Endothelial cell (in vitro differentiated cells): ENCODE data around the gene ZIC5. TPM values are rescaled to one million over a fixed set of nuclear protein-coding genes. Genes with fewer than 3 reads are reported as not detected.

ENCODE experiments used
- DNase-seq: peaks from one replicate; pipeline ENCODE4 v3.0.0; 2021; ENCODE audit warnings: low spot score
- H3K27ac Mint-ChIP-seq: one replicate; pipeline ENCODE4 v1.8.0; 2021; ENCODE audit warnings: mixed read lengths, inconsistent platforms; ENCODE audit not compliant: unreplicated experiment
- H3K27me3 Mint-ChIP-seq: one replicate; pipeline ENCODE4 v1.8.0; 2021; ENCODE audit warnings: mild to moderate bottlenecking, moderate library complexity, mixed read lengths, inconsistent platforms; ENCODE audit not compliant: unreplicated experiment
- H3K36me3 Mint-ChIP-seq: one replicate; pipeline ENCODE4 v1.8.0; 2021; ENCODE audit warnings: mild to moderate bottlenecking, low read depth, mixed read lengths, inconsistent platforms; ENCODE audit not compliant: unreplicated experiment
- H3K4me1 Mint-ChIP-seq: one replicate; pipeline ENCODE4 v1.8.0; 2021; ENCODE audit warnings: mild to moderate bottlenecking, mixed read lengths, inconsistent platforms; ENCODE audit not compliant: unreplicated experiment
- H3K4me3 Mint-ChIP-seq: one replicate; pipeline ENCODE4 v1.8.0; 2021; ENCODE audit warnings: mild to moderate bottlenecking, mixed read lengths, inconsistent platforms; ENCODE audit not compliant: unreplicated experiment
- H3K9me3 Mint-ChIP-seq: one replicate; pipeline ENCODE4 v1.8.0; 2021; ENCODE audit warnings: mixed read lengths, inconsistent platforms; ENCODE audit not compliant: unreplicated experiment
- total RNA-seq: library from RNA; stranded (reverse); fragmentation: NEBNext Ultra II Directional; extraction: Animal tissue kit (Norgen Biotek cat#: 25700); gene quantifications from one replicate; pipeline ENCODE4 v1.2.1, GENCODE V29; 2021; ENCODE audit not compliant: unreplicated experiment
- TF ChIP-seq, protein P1 (sequence below): fragments of 200-600 bp; sonication (generic); IDR thresholded peaks from one replicate; pipeline ENCODE4 v1.5.0; 2021; ENCODE audit warnings: antibody characterized with exemption; ENCODE audit not compliant: unreplicated experiment

The ZIC5 gene
- total RNA-seq, 1 donor from 2014 or later: 0.10 TPM

DNA sequence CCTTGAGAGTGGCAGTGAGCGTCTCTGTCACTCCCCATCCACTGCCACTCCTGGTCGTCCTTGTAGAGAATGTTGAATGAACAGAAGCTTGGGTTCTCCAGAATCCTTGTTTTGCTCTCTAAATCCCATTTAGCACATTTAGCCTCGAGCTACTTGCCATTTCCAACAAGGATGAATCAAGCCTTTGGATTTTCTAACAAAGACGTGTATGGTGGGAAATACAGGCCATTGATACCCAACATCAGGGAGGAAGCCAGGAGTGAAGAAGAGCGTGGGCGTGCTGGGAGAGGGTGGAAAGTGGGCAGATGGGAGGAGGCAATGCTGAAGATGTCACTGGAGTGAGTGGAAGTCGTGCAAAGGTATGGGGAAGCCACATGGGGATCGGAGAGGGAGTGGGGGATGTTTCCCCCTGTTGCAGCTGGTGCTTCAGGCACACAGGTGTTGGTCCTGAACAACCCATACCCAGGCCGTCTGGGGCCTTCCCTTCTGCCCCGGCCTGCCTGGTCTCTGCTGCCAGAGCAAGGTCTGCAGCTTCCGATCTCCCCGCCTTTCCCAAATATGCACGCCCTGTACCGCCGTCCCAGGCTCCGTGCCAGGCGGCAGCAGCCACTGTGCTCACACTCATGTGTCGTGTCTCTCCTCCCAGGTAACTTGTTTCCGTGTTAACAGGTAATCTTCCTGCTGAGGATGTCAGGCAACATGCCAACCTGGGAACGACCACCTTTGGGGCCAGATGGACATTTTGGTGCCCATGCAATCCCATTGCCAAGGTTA is 48.7 kb downstream of the ZIC5 start:
- H3K27ac Mint-ChIP-seq: no peak overlapping the region
- no peaks in the 10 kb centered on the region for H3K9me3 Mint-ChIP-seq
- no peaks in the 10 kb centered on the region for H3K27me3 Mint-ChIP-seq
- peaks cover 5% of the 10 kb centered on the region for H3K4me1 Mint-ChIP-seq
- TF ChIP-seq, protein P1, sequence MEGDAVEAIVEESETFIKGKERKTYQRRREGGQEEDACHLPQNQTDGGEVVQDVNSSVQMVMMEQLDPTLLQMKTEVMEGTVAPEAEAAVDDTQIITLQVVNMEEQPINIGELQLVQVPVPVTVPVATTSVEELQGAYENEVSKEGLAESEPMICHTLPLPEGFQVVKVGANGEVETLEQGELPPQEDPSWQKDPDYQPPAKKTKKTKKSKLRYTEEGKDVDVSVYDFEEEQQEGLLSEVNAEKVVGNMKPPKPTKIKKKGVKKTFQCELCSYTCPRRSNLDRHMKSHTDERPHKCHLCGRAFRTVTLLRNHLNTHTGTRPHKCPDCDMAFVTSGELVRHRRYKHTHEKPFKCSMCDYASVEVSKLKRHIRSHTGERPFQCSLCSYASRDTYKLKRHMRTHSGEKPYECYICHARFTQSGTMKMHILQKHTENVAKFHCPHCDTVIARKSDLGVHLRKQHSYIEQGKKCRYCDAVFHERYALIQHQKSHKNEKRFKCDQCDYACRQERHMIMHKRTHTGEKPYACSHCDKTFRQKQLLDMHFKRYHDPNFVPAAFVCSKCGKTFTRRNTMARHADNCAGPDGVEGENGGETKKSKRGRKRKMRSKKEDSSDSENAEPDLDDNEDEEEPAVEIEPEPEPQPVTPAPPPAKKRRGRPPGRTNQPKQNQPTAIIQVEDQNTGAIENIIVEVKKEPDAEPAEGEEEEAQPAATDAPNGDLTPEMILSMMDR: no peak
- no peak overlapping the region for H3K4me3 Mint-ChIP-seq
- DNase-seq: no peak
- H3K36me3 Mint-ChIP-seq: no peaks in the 10 kb centered on the region

DNA sequence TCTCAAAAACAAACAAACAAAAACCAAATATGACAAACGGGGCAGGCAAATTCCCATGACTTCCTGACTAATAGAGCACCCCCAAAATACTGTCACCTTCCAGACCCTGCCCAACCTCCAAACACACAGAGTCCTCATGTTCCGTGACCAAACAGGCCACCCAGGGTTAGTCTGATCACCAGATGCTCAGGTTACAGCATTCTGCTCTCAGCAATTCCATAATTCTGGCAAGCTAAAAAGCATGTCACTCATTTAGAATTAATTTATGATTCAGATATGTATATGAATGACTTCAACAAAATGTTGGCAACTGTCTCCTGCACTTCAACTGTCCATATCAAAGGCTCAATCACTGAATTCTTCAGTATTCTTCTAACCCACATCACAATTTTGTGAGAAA is 52.4 kb downstream of the ZIC5 start:
- Mint-ChIP-seq H3K36me3 (no peaks in the 10 kb centered on the region), H3K27ac (no peak overlapping the region), H3K27me3 (no peaks in the 10 kb centered on the region), H3K9me3 (no peaks in the 10 kb centered on the region), H3K4me3 (no peak overlapping the region), H3K4me1 (peaks cover 5% of the 10 kb centered on the region)
- TF ChIP-seq, protein P1: no peak
- DNase-seq: no peak

DNA sequence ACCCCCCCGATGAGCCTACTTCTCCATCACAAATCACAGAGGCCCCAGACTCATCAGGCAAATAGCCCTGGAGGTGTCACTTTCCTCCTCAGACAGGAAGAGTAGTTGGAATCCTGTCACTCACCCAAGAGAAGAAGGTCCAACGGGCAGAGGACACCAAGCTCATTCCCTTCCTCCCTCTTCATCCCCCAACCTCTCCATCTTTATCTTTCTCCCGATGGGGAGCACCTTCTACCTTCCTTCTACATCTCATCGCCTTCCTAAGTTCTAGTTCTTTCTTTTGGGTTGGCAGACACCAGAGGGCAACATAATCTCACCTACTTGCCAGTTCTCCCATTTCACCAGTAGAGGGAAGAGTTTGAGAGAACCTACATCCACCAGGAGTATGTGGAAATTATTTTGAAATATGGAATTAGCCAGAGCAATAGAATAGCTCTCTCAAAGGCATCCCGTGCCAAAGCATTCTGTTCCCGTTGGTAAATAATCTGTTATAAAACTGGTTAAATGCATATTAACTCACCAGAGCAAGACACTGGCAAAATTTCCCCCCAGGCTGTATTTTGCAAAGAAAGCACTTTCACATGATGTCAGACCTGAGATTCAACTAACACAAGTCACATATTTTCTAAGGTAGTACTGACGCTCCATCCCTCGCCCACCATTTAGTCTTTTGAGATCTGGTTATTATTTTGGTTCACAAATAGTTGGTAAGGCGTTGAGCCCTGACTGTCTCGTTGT is 55.0 kb downstream of the ZIC5 start:
- H3K4me3 Mint-ChIP-seq: no peak overlapping the region
- DNase-seq: peak; percentile 38
- no peaks in the 10 kb centered on the region for H3K9me3 Mint-ChIP-seq
- no peaks in the 10 kb centered on the region for H3K27me3 Mint-ChIP-seq
- TF ChIP-seq, protein P1: peak; percentile 76
- H3K4me1 Mint-ChIP-seq: peaks cover 5% of the 10 kb centered on the region
- no peaks in the 10 kb centered on the region for H3K36me3 Mint-ChIP-seq
- no peak overlapping the region for H3K27ac Mint-ChIP-seq

DNA sequence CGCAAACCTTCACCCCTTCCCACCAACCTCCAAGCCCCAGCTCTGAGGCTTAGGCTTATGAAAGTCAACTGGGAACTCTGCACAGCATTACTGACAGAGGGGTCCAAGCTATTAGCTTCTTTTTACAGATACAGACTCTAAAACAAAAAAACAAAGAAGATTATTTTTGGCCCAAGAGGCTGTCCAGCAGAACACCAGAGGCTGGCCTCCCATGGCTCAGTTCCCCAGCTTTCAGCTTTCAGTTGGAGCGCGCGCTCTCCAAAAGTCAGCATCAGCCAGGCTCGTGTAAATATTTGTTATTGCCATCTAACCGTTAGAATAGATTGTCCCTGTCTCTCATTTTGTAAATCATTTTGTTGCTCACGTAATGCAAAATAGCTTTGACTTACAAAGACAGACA is 58.4 kb downstream of the ZIC5 start:
- Mint-ChIP-seq H3K27ac (no peak overlapping the region), H3K9me3 (no peaks in the 10 kb centered on the region), H3K4me3 (no peak overlapping the region)

More for the DNA sequence above, 58.4 kb downstream of the ZIC5 start:
- TF ChIP-seq, protein P1: no peak
- Mint-ChIP-seq H3K36me3 (peaks cover 5% of the 10 kb centered on the region), H3K27me3 (peaks cover 2% of the 10 kb centered on the region), H3K4me1 (no peaks in the 10 kb centered on the region)
- DNase-seq: no peak

Other genes starting within 250 kb of the ZIC5 start
- 3.8 TPM for gene ZIC2, start 10.0 kb upstream of the ZIC5 start, total RNA-seq
- gene PCCA, start 117.3 kb upstream of the ZIC5 start, total RNA-seq: 33.3 TPM